SK-N-SH (cell line): Measurements from ENCODE around the gene FIGN. TPM values are rescaled to one million over a fixed set of nuclear protein-coding genes. Genes with fewer than 3 reads are reported as not detected.

Experiments
- CTCF ChIA-PET: fragments of 300-600, 350-600 bp; formaldehyde crosslinking; extraction: SDS; loops from one replicate; lab custom pipeline; 2021; lab: Yijun Ruan, JAX
- POLR2A ChIA-PET: fragments of 350-600 bp; sonication (Branson Sonifier 250); formaldehyde crosslinking; extraction: SDS; loops from one replicate; lab custom pipeline; 2020; ENCODE audit warnings: antibody characterized with exemption, inconsistent platforms; lab: Yijun Ruan, JAX
- DNase-seq: peaks from one replicate; pipeline ENCODE4 v3.0.0; 2012
- H2AFZ ChIP-seq: fragments of 200-600 bp; sonication (generic); 2 replicates; pipeline ENCODE4 v1.8.1; 2016; ENCODE audit warnings: antibody characterized with exemption, mild to moderate bottlenecking, low read depth
- H3F3A ChIP-seq: fragments of 200-600 bp; sonication (generic); replicated peaks from 2 replicates; pipeline ENCODE3; 2016; ENCODE audit warnings: antibody characterized with exemption, mild to moderate bottlenecking; ENCODE audit not compliant: insufficient read depth
- H3K27ac ChIP-seq, 2 experiments: fragments of 200-500 bp in 1 of 2; fragments of 200-600 bp in 1 of 2; sonication (Bioruptor generic) in 1 of 2; sonication (generic), shearing (Covaris generic) in 1 of 2; 2 replicates each; pipeline versions ENCODE4 v1.5.1 to v1.6.1; 2014 to 2016; ENCODE audit warnings: low read depth in 2 of 2, inconsistent platforms in 1 of 2, low read length in 1 of 2, mild to moderate bottlenecking in 1 of 2, mixed read lengths in 1 of 2
- H3K27me3 ChIP-seq: fragments of 200-600 bp; sonication (generic), shearing (Covaris generic); 2 replicates; pipeline ENCODE4 v1.6.1; 2016; ENCODE audit warnings: mixed run types; ENCODE audit not compliant: insufficient read depth
- H3K36me3 ChIP-seq, 2 experiments: fragments of 200-500 bp in 1 of 2; fragments of 200-600 bp in 1 of 2; sonication (Bioruptor generic) in 1 of 2; sonication (generic) in 1 of 2; replicated peaks in 1 of 2; 2 replicates each; pipeline versions ENCODE3 to v1.5.1; 2014 to 2016; ENCODE audit warnings: low read length in 1 of 2, mild to moderate bottlenecking in 1 of 2; ENCODE audit not compliant: insufficient read depth in 2 of 2, control insufficient read depth in 1 of 2
- H3K4me1 ChIP-seq, 2 experiments: fragments of 200-500 bp in 1 of 2; fragments of 200-600 bp in 1 of 2; sonication (Bioruptor generic) in 1 of 2; sonication (generic), shearing (Covaris generic) in 1 of 2; 2 replicates each; pipeline versions ENCODE4 v1.5.1 to v1.6.1; 2014 to 2016; ENCODE audit warnings: low read depth in 1 of 2, low read length in 1 of 2, mixed run types in 1 of 2; ENCODE audit not compliant: insufficient read depth in 2 of 2, control insufficient read depth in 1 of 2
- H3K4me2 ChIP-seq: fragments of 200-600 bp; sonication (generic), shearing (Covaris generic); 2 replicates; pipeline ENCODE4 v1.6.1; 2017; ENCODE audit warnings: mixed run types
- H3K4me3 ChIP-seq, 2 experiments: fragments of 200-500 bp in 1 of 2; fragments of 200-600 bp in 1 of 2; sonication (Bioruptor generic) in 1 of 2; sonication (generic), shearing (Covaris generic) in 1 of 2; 2 replicates each; pipeline versions ENCODE4 v1.5.1 to v1.8.1; 2014 to 2016; ENCODE audit warnings: low read depth in 2 of 2, inconsistent platforms in 1 of 2, low read length in 1 of 2, mild to moderate bottlenecking in 1 of 2, mixed read lengths in 1 of 2, moderate library complexity in 1 of 2
- H3K79me2 ChIP-seq: fragments of 200-600 bp; sonication (generic); 2 replicates; pipeline ENCODE4 v1.8.1; 2017; ENCODE audit warnings: mild to moderate bottlenecking; ENCODE audit not compliant: insufficient read depth
- H3K9ac ChIP-seq: fragments of 200-600 bp; sonication (generic); 2 replicates; pipeline ENCODE4 v1.6.1; 2017; ENCODE audit warnings: mixed run types
- H3K9me2 ChIP-seq: fragments of 200-600 bp; sonication (generic); 2 replicates; pipeline ENCODE4 v1.6.1; 2017; ENCODE audit warnings: mixed run types
- H3K9me3 ChIP-seq: fragments of 200-600 bp; sonication (generic); 2 replicates; pipeline ENCODE4 v1.6.1; 2017; ENCODE audit warnings: mixed run types, mild to moderate bottlenecking, moderate library complexity
- H4K20me1 ChIP-seq: fragments of 200-600 bp; sonication (generic); 2 replicates; pipeline ENCODE4 v1.6.1; 2017; ENCODE audit warnings: mild to moderate bottlenecking, mixed run types; ENCODE audit not compliant: insufficient read depth
- ELF1 ChIP-seq: IDR thresholded peaks from 2 replicates; pipeline ENCODE4 v1.4.0; 2012
- EP300 ChIP-seq, 2 experiments: IDR thresholded peaks; 2 replicates each; pipeline versions ENCODE4 v1.4.0 to v1.6.1; 2012; ENCODE audit warnings: borderline replicate concordance in 1 of 2, low read depth in 1 of 2, low read length in 1 of 2
- FOXJ3 ChIP-seq: sonication (generic); formaldehyde crosslinking; IDR thresholded peaks from 2 replicates; pipeline ENCODE4 v1.5.1; 2020; ENCODE audit warnings: mild to moderate bottlenecking, missing genetic modification reagents
- FOXM1 ChIP-seq: IDR thresholded peaks from 2 replicates; pipeline ENCODE4 v1.4.0; 2012; ENCODE audit warnings: low read depth, mild to moderate bottlenecking
- GABPA ChIP-seq: IDR thresholded peaks from 2 replicates; pipeline ENCODE4 v1.4.0; 2012; ENCODE audit warnings: low read depth, mild to moderate bottlenecking
- IRF3 ChIP-seq: fragments of 150-350 bp; IDR thresholded peaks from 2 replicates; pipeline ENCODE4 v1.6.1; 2016; ENCODE audit warnings: mild to moderate bottlenecking, low read depth, low read length
- JUND ChIP-seq: IDR thresholded peaks from 2 replicates; pipeline ENCODE4 v1.4.0; 2012
- MAX ChIP-seq: IDR thresholded peaks from 2 replicates; pipeline ENCODE4 v1.4.0; 2012; ENCODE audit warnings: low read depth
- MEF2A ChIP-seq: IDR thresholded peaks from 2 replicates; pipeline ENCODE4 v1.4.0; 2012; ENCODE audit warnings: low read depth, borderline replicate concordance
- MXI1 ChIP-seq: IDR thresholded peaks from 2 replicates; pipeline ENCODE4 v1.6.1; 2012; ENCODE audit warnings: mild to moderate bottlenecking, low read depth, low read length, improper control_type of control experiment
- NFIC ChIP-seq: IDR thresholded peaks from 2 replicates; pipeline ENCODE4 v1.4.0; 2012; ENCODE audit warnings: borderline replicate concordance
- NRF1 ChIP-seq: IDR thresholded peaks from 2 replicates; pipeline ENCODE4 v1.6.1; 2012; ENCODE audit warnings: low read depth, mild to moderate bottlenecking, low read length
- RAD21 ChIP-seq: IDR thresholded peaks from 2 replicates; pipeline ENCODE4 v1.6.1; 2012; ENCODE audit warnings: mild to moderate bottlenecking, low read length
- RFX5 ChIP-seq: IDR thresholded peaks from 2 replicates; pipeline ENCODE4 v1.6.1; 2012; ENCODE audit warnings: mild to moderate bottlenecking, improper control_type of control experiment, low read length
- RXRA ChIP-seq: IDR thresholded peaks from 2 replicates; pipeline ENCODE4 v1.4.0; 2012; ENCODE audit warnings: low read depth, mild to moderate bottlenecking, borderline replicate concordance
- SMC3 ChIP-seq: IDR thresholded peaks from 2 replicates; pipeline ENCODE4 v1.6.1; 2012; ENCODE audit warnings: low read depth, low read length, improper control_type of control experiment
- TAF1 ChIP-seq: IDR thresholded peaks from 2 replicates; pipeline ENCODE4 v1.6.1; 2012; ENCODE audit warnings: low read depth, mild to moderate bottlenecking, low read length, moderate library complexity, borderline replicate concordance
- TEAD4 ChIP-seq: IDR thresholded peaks from 2 replicates; pipeline ENCODE4 v1.4.0; 2012; ENCODE audit warnings: mild to moderate bottlenecking, borderline replicate concordance; ENCODE audit not compliant: insufficient read depth
- YY1 ChIP-seq: IDR thresholded peaks from 2 replicates; pipeline ENCODE4 v1.4.0; 2012; ENCODE audit warnings: low read depth, mild to moderate bottlenecking
- WGBS: methylation state at CpG from one replicate; pipeline ENCODE4 v1.1.6; 2017; ENCODE audit warnings: low lambda C conversion rate; 5-methylcytosine and 5-hydroxymethylcytosine counted together
- polyA plus RNA-seq, 3 experiments: library from polyadenylated mRNA; depleted of rRNA; stranded (reverse); fragments of >200 nt; gene quantifications; 2 replicates each; pipeline ENCODE4 v1.2.3, GENCODE V29; 2012
- TF ChIP-seq, protein P1 (sequence below): IDR thresholded peaks from 2 replicates; pipeline ENCODE4; 2012
- TF ChIP-seq, protein P2 (sequence below): IDR thresholded peaks from 2 replicates; pipeline ENCODE4 v1.4.0; 2012; ENCODE audit warnings: low read depth, borderline replicate concordance
- TF ChIP-seq, protein P3 (sequence below): IDR thresholded peaks from 2 replicates; pipeline ENCODE4 v1.6.1; 2012; ENCODE audit warnings: mild to moderate bottlenecking, low read depth, low read length, moderate library complexity

Gene FIGN
- polyA plus RNA-seq, 1 of the 3 experiments (the other 2 are of a cell fraction): 0.74 TPM

DNA sequence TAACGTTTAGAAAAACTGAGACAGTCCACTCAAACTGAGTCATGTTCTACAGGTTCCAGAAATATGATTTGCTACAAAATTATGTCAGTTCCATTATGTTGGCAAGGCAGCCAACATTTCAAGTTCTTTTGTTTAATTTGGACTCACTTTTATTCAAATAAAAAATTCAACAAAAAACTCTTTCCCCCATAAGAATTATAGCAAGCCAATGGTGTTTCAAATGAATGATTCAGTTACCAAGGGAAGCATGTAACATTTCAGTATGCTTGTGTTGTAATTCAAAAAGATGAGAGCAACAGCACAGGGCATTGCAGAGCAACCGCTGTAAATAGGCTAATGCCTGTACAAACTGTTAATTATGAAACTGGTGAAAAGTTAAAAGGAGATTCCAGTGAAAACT, 140.8 kb downstream of the FIGN start:
- no peak for DNase-seq
- WGBS: 58% methylated on average over 2 of the region's 2 CpGs
- Histone ChIP-seq H3K4me2 (no peak overlapping the region), H3K9me2 (no peaks in the 10 kb centered on the region), H3K9me3 (no peaks in the 10 kb centered on the region), H3K27me3 (no peaks in the 10 kb centered on the region), H2AFZ (no peak overlapping the region; the same call in 1 of the 2 replicates), H3K4me3 (no peak overlapping the region), H4K20me1 (no peaks in the 10 kb centered on the region), H3K9ac (no peak overlapping the region), H3F3A (no peaks in the 10 kb centered on the region), H3K27ac (no peak overlapping the region), H3K4me1 (peaks cover 0 to 8% of the 10 kb centered on the region in 2 experiments; a peak in 2 of 4 replicates), H3K36me3 (no peaks in the 10 kb centered on the region), H3K79me2 (no peaks in the 10 kb centered on the region)
- no peak for TF ChIP-seq SMC3
- no peak for TF ChIP-seq EP300 (IDR thresholded peaks at IDR 0.05; ENCODE audit: borderline replicate concordance in 1 of 2, low read depth in 1 of 2, low read length in 1 of 2)
- TF ChIP-seq GABPA: no peak
- TF ChIP-seq YY1: no peak
- TF ChIP-seq JUND: no peak
- TF ChIP-seq FOXJ3 (CRISPR knock-in tag): no peak
- no peak for TF ChIP-seq MAX
- no peak for TF ChIP-seq FOXM1
- no peak for TF ChIP-seq MEF2A
- TF ChIP-seq, protein P1, sequence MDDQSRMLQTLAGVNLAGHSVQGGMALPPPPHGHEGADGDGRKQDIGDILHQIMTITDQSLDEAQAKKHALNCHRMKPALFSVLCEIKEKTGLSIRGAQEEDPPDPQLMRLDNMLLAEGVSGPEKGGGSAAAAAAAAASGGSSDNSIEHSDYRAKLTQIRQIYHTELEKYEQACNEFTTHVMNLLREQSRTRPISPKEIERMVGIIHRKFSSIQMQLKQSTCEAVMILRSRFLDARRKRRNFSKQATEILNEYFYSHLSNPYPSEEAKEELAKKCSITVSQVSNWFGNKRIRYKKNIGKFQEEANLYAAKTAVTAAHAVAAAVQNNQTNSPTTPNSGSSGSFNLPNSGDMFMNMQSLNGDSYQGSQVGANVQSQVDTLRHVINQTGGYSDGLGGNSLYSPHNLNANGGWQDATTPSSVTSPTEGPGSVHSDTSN: no peak
- ChIA-PET CTCF (interaction anchor here (1.2 kb wide), 1 partner anchor 16 kb away, joined by 5 read pairs; no protein-coding TSS in a partner anchor), POLR2A (no interaction called here)

- H3K79me2 ChIP-seq: no peaks in the 10 kb centered on the region
- ChIA-PET CTCF (interaction anchor here (1.0 to 1.2 kb wide), 2 partner anchors 16 to 30 kb away, joined by 4 to 5 read pairs; no protein-coding TSS in a partner anchor), POLR2A (no interaction called here)
- H3K4me3 ChIP-seq: no peak overlapping the region
- no peaks in the 10 kb centered on the region for H3K9me2 ChIP-seq
- H3K27me3 ChIP-seq: no peaks in the 10 kb centered on the region
- H3F3A ChIP-seq: no peaks in the 10 kb centered on the region
- H2AFZ ChIP-seq: no peak overlapping the region
- no peak overlapping the region for H3K9ac ChIP-seq
- H3K4me1 ChIP-seq: peaks cover 0 to 8% of the 10 kb centered on the region in 2 experiments; a peak in 2 of 4 replicates
- DNase-seq: no peak
- H4K20me1 ChIP-seq: no peaks in the 10 kb centered on the region
- H3K4me2 ChIP-seq: no peak overlapping the region
- no peaks in the 10 kb centered on the region for H3K36me3 ChIP-seq
- H3K9me3 ChIP-seq: no peaks in the 10 kb centered on the region
- WGBS: 91% methylated on average over 3 of the region's 3 CpGs
- no peak overlapping the region for H3K27ac ChIP-seq
- TF ChIP-seq NFIC (no peak), FOXJ3 (CRISPR knock-in tag) (no peak), RXRA (no peak), RFX5 (no peak), NRF1 (no peak), IRF3 (no peak), MXI1 (no peak), MAX (no peak), ELF1 (no peak), TAF1 (no peak), RAD21 (no peak), TEAD4 (no peak), MEF2A (no peak)
- TF ChIP-seq, protein P2, sequence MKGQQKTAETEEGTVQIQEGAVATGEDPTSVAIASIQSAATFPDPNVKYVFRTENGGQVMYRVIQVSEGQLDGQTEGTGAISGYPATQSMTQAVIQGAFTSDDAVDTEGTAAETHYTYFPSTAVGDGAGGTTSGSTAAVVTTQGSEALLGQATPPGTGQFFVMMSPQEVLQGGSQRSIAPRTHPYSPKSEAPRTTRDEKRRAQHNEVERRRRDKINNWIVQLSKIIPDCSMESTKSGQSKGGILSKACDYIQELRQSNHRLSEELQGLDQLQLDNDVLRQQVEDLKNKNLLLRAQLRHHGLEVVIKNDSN: no peak
- TF ChIP-seq, protein P3, sequence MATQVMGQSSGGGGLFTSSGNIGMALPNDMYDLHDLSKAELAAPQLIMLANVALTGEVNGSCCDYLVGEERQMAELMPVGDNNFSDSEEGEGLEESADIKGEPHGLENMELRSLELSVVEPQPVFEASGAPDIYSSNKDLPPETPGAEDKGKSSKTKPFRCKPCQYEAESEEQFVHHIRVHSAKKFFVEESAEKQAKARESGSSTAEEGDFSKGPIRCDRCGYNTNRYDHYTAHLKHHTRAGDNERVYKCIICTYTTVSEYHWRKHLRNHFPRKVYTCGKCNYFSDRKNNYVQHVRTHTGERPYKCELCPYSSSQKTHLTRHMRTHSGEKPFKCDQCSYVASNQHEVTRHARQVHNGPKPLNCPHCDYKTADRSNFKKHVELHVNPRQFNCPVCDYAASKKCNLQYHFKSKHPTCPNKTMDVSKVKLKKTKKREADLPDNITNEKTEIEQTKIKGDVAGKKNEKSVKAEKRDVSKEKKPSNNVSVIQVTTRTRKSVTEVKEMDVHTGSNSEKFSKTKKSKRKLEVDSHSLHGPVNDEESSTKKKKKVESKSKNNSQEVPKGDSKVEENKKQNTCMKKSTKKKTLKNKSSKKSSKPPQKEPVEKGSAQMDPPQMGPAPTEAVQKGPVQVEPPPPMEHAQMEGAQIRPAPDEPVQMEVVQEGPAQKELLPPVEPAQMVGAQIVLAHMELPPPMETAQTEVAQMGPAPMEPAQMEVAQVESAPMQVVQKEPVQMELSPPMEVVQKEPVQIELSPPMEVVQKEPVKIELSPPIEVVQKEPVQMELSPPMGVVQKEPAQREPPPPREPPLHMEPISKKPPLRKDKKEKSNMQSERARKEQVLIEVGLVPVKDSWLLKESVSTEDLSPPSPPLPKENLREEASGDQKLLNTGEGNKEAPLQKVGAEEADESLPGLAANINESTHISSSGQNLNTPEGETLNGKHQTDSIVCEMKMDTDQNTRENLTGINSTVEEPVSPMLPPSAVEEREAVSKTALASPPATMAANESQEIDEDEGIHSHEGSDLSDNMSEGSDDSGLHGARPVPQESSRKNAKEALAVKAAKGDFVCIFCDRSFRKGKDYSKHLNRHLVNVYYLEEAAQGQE: no peak
Observed at GRCh38 chr2:163594497-163594896, 141.3 kb downstream of the FIGN start.
